ENCODE data around the gene PGM1. TPM values are rescaled to one million over a fixed set of nuclear protein-coding genes. Genes with fewer than 3 reads are reported as not detected.

PGM1 gene
- total RNA-seq, 1 donor from 2014 or later: 52.6 TPM

- no peak for DNase-seq
These were observed 41.3 kb downstream of the PGM1 start for GRCh38 chr1:63634471-63634870.

- DNase-seq: no peak
These were observed 42.5 kb downstream of the PGM1 start for GRCh38 chr1:63635681-63636080.

- DNase-seq: no peak
These were observed 43.2 kb downstream of the PGM1 start for GRCh38 chr1:63636192-63637105.

- DNase-seq: no peak
These were observed 45.3 kb downstream of the PGM1 start for GRCh38 chr1:63638471-63638870.

DNA sequence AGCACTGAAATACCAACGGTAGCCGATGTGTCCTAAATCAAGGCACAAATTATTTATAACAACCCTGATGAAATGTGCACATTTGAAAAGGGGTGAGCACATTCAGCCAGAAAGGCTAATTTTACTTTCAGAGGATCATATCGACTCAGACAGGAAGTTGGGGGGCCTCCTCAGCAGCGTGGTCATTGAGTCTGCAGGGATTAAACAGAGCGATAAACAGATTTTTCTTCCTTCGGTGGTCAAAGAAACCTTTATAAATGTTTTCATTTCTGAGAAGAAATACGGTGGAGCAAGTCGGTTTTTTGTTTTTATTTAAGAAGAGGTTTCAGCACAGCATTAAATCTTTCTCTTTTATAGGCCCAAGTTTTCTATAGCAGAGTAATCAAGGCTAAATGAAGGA, 45.7 kb downstream of the PGM1 start:
- no peak for DNase-seq

DNA sequence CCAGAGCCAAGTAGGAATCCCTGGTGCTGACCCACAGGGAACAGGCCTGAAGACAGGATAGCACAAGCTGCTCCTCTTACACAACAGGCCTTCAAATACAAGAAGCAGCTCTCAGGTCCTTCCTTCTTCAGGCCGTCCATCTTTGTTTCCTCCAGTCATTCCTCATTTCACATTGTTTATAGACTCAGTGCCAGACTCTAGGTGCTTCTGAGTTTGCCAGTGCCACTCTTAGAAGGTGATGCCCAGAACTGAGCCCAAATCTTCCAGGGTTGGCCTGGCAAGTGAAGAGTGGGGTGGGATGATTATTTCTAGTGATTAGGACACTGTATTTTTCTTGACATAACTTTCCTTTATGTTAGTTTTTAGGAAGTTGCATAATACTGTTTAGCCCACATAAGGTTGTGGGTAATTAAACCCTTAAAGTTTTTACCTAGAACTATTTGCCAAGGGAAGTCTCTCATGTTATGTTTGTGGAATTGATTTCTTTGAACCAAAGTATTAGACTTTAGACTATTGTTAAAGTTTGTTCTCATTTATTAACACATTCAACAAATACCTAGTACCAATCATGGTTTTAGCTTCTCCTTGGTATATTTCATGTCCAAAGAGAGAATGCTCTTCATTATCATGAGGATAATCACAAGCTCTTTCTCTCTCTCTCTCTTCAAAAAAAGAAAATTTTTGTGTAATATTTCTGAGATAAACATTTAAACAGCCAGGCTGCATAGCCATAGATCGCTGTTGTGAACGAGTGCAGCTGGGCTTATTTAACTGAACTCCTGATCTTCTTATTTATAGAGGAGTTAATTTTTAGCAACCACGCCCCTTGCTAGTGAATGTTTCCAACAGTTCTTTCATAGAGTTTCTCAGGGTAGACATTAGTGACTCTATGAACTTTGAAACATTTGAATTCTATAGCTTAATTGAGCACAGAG, 47.7 kb downstream of the PGM1 start:
- DNase-seq: no peak

- no peak for DNase-seq
These were observed 48.4 kb downstream of the PGM1 start for GRCh38 chr1:63641615-63642014.

DNA sequence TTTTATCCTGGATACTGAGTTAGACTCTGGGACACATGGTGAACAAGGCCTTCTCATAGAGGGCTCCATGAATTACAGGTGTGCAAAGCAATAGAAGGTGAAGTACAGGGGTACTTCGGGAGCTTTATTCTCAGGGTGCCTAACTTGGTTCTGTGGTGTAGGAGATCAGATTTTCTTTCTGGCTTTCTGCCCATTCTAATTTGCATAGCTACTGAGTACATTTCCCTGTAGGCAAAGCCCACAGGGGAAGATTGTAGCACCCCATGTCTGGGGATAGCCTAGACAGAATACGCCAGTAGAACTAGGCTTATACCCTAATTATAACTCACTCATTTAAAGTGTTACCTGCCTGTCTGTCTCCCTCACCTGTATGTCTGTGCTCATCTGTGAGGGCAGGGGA, 49.7 kb downstream of the PGM1 start:
- DNase-seq: no peak

DNA sequence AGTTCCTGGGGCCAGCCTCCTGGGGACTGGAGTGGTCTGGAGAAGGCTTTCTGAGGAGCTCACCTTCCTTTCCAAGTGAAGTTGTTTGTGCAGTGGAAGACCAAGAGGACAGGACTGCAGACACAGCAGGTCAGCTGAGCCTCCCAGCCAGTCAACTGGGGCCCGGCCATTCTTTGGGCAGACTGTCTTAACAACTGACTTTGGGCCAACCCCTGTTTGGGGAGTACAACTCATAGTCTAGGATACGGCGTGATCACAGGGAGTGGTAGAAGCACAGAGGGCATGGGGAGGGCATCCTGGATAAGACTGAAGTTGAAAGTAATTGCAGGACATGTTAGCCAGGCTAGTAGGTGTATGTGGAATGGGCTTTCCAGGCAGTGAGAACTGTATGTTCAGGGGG, 50.3 kb downstream of the PGM1 start:
- no peak for DNase-seq

- DNase-seq: no peak
These were observed 50.7 kb downstream of the PGM1 start for GRCh38 chr1:63643926-63644325.

- peak; percentile 83 for DNase-seq
These were observed 52.1 kb downstream of the PGM1 start for GRCh38 chr1:63645317-63645716.

- DNase-seq: no peak
These were observed 55.5 kb downstream of the PGM1 start for GRCh38 chr1:63648689-63649088.

DNA sequence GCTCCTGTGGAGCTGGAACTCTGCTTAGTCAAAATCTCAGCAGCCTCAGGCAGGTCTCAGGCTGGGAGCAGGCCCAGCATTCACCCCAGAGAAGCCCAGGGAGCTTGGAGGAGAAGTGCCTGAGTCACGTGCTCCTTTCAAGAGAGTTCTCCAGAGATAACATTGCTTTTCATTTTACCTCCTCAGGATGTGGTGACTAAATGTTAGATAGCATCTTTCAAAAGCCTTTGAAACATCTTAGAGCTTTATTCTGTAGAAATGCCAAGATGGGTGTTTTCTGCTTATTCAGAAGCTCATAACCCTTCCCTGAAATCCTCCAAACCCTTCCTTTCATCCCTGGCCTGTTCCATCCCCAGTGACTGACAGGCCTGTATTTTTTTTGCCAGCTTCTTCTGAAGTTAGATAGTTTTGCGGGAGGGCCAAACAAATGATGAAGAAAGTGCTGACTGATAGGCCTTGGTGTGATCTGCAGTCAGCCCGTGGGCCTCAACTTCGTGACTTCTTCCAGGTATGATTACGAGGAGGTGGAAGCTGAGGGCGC, 58.0 kb downstream of the PGM1 start:
- DNase-seq: peak; percentile 19

GRCh38 chr1:63653976-63654375, 60.8 kb downstream of the PGM1 start:
- DNase-seq: no peak

DNA sequence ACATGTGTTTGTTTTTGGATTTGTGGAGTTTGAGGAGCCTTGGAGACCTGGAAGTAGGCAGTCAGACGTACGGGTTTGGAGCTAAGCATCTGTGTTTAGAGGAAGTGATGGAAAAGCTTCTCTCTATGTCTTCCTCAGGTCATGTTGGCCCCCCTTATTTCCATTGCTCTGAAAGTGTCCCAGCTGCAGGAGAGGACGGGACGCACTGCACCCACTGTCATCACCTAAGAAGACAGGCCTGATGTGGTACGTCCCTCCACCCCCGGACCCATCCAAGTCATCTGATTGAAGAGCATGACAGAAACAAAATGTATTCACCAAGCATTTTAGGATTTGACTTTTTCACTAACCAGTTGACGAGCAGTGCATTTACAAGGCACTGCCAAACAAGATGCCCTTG, 66.2 kb downstream of the PGM1 start:
- DNase-seq: no peak

- no peak for DNase-seq
These were observed 69.0 kb downstream of the PGM1 start for GRCh38 chr1:63662056-63662836.

GRCh38 chr1:63662841-63663240, 69.6 kb downstream of the PGM1 start:
- no peak for DNase-seq

DNA sequence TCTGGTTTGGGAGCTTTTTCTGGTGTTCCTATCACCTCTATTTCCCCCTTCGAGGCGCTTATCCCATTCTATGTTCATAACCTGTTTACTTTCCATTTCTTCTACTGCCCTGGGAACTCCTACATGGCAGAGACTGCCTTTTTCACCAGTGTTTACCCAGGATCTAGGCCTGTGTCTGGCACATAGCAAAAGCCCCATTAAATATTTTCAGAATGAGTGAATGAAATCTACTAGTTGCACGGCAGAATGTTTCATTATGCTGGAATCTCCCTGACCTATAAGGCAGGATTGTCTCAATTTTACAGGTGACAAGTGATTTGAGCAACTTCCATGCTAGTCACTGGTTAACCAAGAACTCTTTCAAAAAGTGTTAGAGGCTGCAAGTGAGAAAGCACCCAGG, 70.1 kb downstream of the PGM1 start:
- no peak for DNase-seq

GRCh38 chr1:63663873-63664272, 70.7 kb downstream of the PGM1 start:
- no peak for DNase-seq

- DNase-seq: no peak
These were observed 71.5 kb downstream of the PGM1 start for GRCh38 chr1:63664742-63665141.

DNA sequence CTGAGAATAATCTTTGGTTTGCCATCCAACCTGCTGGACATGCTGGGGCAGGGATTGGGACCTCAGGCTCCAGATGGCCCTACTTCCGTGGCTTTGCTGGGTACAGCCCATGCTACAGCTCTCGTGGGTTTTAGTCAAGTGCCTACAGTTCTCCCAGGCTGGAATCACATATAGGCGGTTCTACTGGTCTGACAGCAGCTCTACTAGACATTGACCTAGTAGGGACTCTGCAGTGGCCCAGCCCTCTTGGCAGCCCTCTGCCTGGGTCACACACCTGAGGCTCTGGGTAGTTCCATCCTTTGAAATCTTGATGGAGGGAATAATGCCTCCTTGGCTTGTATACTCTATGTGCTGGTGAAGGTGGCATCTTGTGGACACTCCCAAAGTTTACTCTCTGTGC, 72.2 kb downstream of the PGM1 start:
- no peak for DNase-seq

DNA sequence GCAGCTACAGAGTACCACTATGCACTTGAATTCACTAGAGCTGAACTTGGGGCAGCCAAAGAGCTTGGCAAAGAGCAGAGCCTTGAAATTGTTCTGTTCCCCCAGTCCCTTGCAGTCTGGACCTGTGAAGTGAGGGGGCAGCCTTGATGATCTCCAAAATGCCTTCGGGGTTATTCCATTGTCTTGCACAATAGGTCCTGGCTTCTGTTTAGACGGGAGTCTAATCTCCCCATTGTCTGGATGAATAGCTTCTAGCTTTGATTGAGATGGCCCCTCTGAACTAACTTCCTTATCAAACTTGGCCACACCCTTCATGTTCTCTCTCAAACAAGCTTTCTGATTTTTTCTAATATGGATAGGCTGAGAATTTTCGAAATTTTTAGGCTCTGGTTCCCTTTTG, 72.6 kb downstream of the PGM1 start:
- no peak for DNase-seq

Measured in skin of body (tissue), 2 donors.